DOHH2 (cell line): ENCODE data around the gene ACOX3.

Experiments used
- H3F3A ChIP-seq: fragments of 200-600 bp; sonication (generic), shearing (Covaris generic); 2 replicates; pipeline ENCODE4 v1.6.0; 2016; ENCODE audit warnings: antibody characterized with exemption, mild to moderate bottlenecking; ENCODE audit not compliant: control insufficient read depth, insufficient read depth
- H3K27ac ChIP-seq: fragments of 200-600 bp; sonication (generic); 2 replicates; pipeline ENCODE4 v1.5.1; 2014; ENCODE audit warnings: low read depth, mild to moderate bottlenecking, low read length, moderate library complexity
- H3K27me3 ChIP-seq: fragments of 200-600 bp; sonication (generic); 2 replicates; pipeline ENCODE4 v1.6.1; 2014; ENCODE audit warnings: mild to moderate bottlenecking, low read length, mixed read lengths; ENCODE audit not compliant: control insufficient read depth
- H3K36me3 ChIP-seq: fragments of 200-600 bp; sonication (generic); 2 replicates; pipeline ENCODE4 v1.6.1; 2014; ENCODE audit warnings: mild to moderate bottlenecking, low read length, moderate library complexity, mixed read lengths; ENCODE audit not compliant: control insufficient read depth
- H3K4me1 ChIP-seq: fragments of 200-600 bp; sonication (generic); 2 replicates; pipeline ENCODE4 v1.6.1; 2014; ENCODE audit warnings: mild to moderate bottlenecking, low read length, mixed read lengths; ENCODE audit not compliant: control insufficient read depth
- H3K4me2 ChIP-seq: fragments of 200-600 bp; sonication (generic); 2 replicates; pipeline ENCODE4 v1.6.0; 2014; ENCODE audit warnings: mild to moderate bottlenecking, low read length, moderate library complexity
- H3K4me3 ChIP-seq: fragments of 200-600 bp; sonication (generic); 2 replicates; pipeline ENCODE4 v1.5.1; 2014; ENCODE audit warnings: mild to moderate bottlenecking, low read length, mixed read lengths
- H3K79me2 ChIP-seq: fragments of 200-600 bp; sonication (generic); 2 replicates; pipeline ENCODE4 v1.6.1; 2014; ENCODE audit warnings: mild to moderate bottlenecking, low read length, mixed read lengths; ENCODE audit not compliant: control insufficient read depth
- H3K9me2 ChIP-seq: fragments of 200-600 bp; sonication (generic); replicated peaks from 2 replicates; pipeline ENCODE4 v1.6.1; 2014; ENCODE audit warnings: mild to moderate bottlenecking, low read length, mixed read lengths; ENCODE audit not compliant: control insufficient read depth
- H3K9me3 ChIP-seq: fragments of 200-600 bp; sonication (generic); 2 replicates; pipeline ENCODE4 v1.6.1; 2014; ENCODE audit warnings: antibody characterized with exemption, low read length, mixed read lengths; ENCODE audit not compliant: control insufficient read depth, insufficient read depth
- H4K20me1 ChIP-seq: fragments of 200-600 bp; sonication (generic); 2 replicates; pipeline ENCODE4 v1.6.0; 2014; ENCODE audit warnings: low read depth, mild to moderate bottlenecking, antibody characterized with exemption, low read length, moderate library complexity; ENCODE audit not compliant: control insufficient read depth, insufficient read depth
- EZH2phosphoT487 ChIP-seq: fragments of 200-600 bp; sonication (generic); IDR thresholded peaks from 2 replicates; pipeline ENCODE4 v1.6.1; 2017; ENCODE audit warnings: borderline replicate concordance, mild to moderate bottlenecking, antibody characterized with exemption, low read length, moderate library complexity, mixed read lengths
- TF ChIP-seq, protein P1 (sequence below): fragments of 200-600 bp; sonication (generic); IDR thresholded peaks from one replicate; pipeline ENCODE4 v1.5.1; 2014; ENCODE audit warnings: antibody characterized with exemption, mild to moderate bottlenecking, low read depth, low read length; ENCODE audit not compliant: poor library complexity, severe bottlenecking

ACOX3 gene

DNA sequence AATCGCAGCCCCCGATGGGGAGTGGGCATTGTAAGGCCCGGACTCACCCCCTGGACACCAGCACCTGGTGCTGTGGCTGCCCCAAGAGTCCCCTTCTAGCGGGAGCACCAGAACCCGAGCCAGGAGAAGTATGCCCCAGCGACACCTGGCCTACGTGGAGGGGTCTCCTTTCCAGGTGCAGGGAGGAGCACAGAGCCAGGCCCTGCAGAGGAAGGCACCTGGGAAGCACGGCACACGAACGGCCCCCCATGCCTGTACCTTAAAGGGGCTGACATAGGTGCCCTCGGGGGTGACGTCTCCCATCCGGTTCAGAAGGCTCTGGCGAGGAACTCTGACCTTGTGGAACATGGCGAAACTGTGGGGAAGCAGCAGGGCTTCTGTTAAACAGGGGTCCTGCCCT, 41.2 kb downstream of the ACOX3 start:
- H3K4me1 ChIP-seq = peaks cover 67% of the 10 kb centered on the region
- peaks cover 6% of the 10 kb centered on the region; the same call in 1 of the 2 replicates for H3F3A ChIP-seq
- H3K79me2 ChIP-seq = no peaks in the 10 kb centered on the region
- TF ChIP-seq, protein P1, sequence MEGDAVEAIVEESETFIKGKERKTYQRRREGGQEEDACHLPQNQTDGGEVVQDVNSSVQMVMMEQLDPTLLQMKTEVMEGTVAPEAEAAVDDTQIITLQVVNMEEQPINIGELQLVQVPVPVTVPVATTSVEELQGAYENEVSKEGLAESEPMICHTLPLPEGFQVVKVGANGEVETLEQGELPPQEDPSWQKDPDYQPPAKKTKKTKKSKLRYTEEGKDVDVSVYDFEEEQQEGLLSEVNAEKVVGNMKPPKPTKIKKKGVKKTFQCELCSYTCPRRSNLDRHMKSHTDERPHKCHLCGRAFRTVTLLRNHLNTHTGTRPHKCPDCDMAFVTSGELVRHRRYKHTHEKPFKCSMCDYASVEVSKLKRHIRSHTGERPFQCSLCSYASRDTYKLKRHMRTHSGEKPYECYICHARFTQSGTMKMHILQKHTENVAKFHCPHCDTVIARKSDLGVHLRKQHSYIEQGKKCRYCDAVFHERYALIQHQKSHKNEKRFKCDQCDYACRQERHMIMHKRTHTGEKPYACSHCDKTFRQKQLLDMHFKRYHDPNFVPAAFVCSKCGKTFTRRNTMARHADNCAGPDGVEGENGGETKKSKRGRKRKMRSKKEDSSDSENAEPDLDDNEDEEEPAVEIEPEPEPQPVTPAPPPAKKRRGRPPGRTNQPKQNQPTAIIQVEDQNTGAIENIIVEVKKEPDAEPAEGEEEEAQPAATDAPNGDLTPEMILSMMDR = no peak
- no peak for TF ChIP-seq EZH2phosphoT487
- no peak overlapping the region for H3K27ac ChIP-seq
- H3K9me2 ChIP-seq = no peaks in the 10 kb centered on the region
- peak overlapping the region; percentile 68; the same call in 1 of the 2 replicates for H3K4me2 ChIP-seq
- H3K4me3 ChIP-seq = no peak overlapping the region; the same call in 1 of the 2 replicates
- no peaks in the 10 kb centered on the region for H3K27me3 ChIP-seq
- no peaks in the 10 kb centered on the region for H4K20me1 ChIP-seq
- H3K36me3 ChIP-seq = peaks cover 4% of the 10 kb centered on the region; the same call in 1 of the 2 replicates
- no peaks in the 10 kb centered on the region for H3K9me3 ChIP-seq

DNA sequence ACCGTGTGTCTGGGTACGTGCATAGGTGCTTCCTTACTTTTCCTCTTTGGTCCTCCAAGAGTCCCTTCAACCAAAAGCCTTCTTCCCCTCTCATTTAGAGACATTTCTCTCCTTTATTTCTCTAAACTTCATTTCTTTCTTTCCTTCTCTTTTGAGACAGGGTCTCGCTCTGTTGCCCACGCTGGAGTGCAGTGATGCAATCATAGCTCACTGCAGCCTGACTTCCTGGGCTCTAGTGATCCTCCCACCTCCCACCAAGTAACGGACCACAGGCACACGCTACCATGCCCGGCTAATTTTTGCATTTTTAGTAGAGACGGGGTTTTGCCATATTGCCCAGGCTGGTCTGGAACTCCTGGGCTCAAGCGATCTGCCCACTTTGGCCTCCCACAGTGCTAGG, 42.2 kb downstream of the ACOX3 start:
- Histone ChIP-seq H3K36me3 (peaks cover 11% of the 10 kb centered on the region; the same call in 1 of the 2 replicates), H3K9me3 (no peaks in the 10 kb centered on the region), H3K79me2 (no peaks in the 10 kb centered on the region), H3K4me3 (peak overlapping the region; percentile 56), H3K27ac (peak overlapping the region; percentile 71), H4K20me1 (no peaks in the 10 kb centered on the region), H3K9me2 (no peaks in the 10 kb centered on the region), H3K4me2 (peak overlapping the region; percentile 68), H3K4me1 (peaks cover 77% of the 10 kb centered on the region), H3F3A (peaks cover 11% of the 10 kb centered on the region; the same call in 1 of the 2 replicates), H3K27me3 (no peaks in the 10 kb centered on the region)
- TF ChIP-seq, protein P1 = no peak
- TF ChIP-seq EZH2phosphoT487 = no peak

DNA sequence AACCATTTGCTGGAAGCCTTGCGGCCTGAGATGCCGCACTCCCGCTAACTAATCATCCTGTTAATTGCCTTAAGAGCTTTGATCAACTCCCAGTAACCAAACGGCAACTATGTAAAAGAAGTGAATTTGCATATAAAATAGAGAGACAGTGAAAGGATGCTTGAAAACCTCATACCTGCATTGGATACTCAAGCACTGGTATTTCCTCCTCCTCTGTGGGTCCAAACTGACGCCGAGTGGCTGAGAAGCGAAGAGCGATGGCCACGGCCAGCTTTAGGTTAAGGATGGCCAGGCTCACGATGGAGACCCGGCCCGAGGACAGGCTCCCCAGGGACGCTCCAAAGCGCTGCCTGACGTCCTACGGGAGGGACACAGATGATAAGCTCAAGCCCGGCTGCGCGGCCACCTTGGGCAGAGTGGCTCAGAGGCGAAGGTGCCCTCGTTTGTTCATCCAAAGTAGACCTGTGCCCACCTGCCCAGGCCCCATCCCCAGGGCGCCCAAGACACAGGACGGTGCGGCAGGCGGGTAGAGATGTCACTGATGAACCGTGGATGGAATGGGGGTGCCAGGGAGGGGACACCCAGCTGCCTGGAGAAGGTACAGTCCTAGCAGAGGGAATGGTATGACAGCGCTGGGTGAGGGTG, 43.6 kb downstream of the ACOX3 start:
- no peak overlapping the region; the same call in 1 of the 2 replicates for H3K27ac ChIP-seq
- no peaks in the 10 kb centered on the region for H3K9me2 ChIP-seq
- no peak overlapping the region for H3K4me3 ChIP-seq
- H3K27me3 ChIP-seq = no peaks in the 10 kb centered on the region
- H3K9me3 ChIP-seq = no peaks in the 10 kb centered on the region
- H3K4me1 ChIP-seq = peaks cover 79% of the 10 kb centered on the region
- H3K36me3 ChIP-seq = peaks cover 19% of the 10 kb centered on the region
- H4K20me1 ChIP-seq = no peaks in the 10 kb centered on the region
- peaks cover 15% of the 10 kb centered on the region for H3F3A ChIP-seq
- TF ChIP-seq, protein P1 = no peak
- TF ChIP-seq EZH2phosphoT487 = no peak
- peak overlapping the region; percentile 23; the same call in 1 of the 2 replicates for H3K4me2 ChIP-seq
- no peaks in the 10 kb centered on the region for H3K79me2 ChIP-seq
